ENCODE data around the gene LRRC3. TPM values are rescaled to one million over a fixed set of nuclear protein-coding genes. Genes with fewer than 3 reads are reported as not detected.
A peak's percentile ranks its signal among the peaks of the same experiment; 100 is the strongest.
"Not testable (repeated sequence)": the region's sequence is repeated elsewhere in the genome, so short reads cannot be mapped to it uniquely, and the experiment has no call there.

The LRRC3 gene
- total and polyA plus RNA-seq, 2 donors (not counting 3 experiments of a cell fraction or from before 2014, with no cell fraction given) = 4.8 to 4.9 TPM

DNA sequence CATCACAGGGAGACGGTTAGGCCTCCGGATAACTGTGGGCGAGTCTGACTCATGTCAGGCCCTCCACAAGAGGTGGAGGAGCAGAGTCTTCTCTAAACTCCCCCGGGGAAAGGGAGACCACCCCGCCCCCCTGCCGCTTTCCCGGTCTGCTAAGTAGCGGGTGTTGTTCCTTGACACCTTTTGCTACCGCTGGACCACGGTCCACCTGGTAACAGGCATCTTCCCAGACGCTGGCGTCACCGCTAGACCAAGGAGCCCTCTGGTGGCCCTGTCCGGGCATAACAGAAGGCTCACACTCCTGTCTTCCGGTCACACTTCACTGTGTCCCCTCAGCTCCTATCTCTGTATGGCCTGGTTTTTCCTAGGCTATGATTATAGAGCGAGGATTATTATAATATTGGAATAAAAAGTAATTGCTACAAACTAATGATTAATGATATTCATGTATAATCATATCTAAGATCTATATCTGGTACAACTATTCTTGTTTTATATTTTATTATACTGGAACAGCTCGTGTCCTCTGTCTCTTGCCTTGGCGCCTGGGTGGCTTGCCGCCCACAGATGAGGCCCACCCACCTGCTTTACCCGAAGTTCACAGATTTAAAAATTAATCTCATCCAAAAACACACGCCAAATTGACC lies 24.4 kb downstream of the LRRC3 start:
- H3K4me1 ChIP-seq (ENCODE audit: control insufficient read depth, extremely low read depth, insufficient read depth, low read length); H3K9me3 ChIP-seq (replicated peaks; ENCODE audit: control insufficient read depth, insufficient read depth, low read length); DNase-seq (ENCODE audit: low read depth, low spot score); H3K79me2 ChIP-seq (ENCODE audit: control insufficient read depth, insufficient read depth, low read length); H3K27me3 ChIP-seq (ENCODE audit: control insufficient read depth in 2 of 2, insufficient read depth in 2 of 2, low read length in 2 of 2); FAIRE-seq; H3K9ac ChIP-seq (replicated peaks; ENCODE audit: extremely low read depth, insufficient read depth, low read length); H3K36me3 ChIP-seq (ENCODE audit: control insufficient read depth in 2 of 2, extremely low read depth in 1 of 2, insufficient read depth in 2 of 2, low read length in 2 of 2); BruUV-seq (replicated peaks); H2AFZ ChIP-seq (ENCODE audit: low read depth, low read length); H3K4me2 ChIP-seq (ENCODE audit: insufficient read depth, low read length); H3K27ac ChIP-seq (ENCODE audit: insufficient read depth, low read depth, low read length); dilution Hi-C loops (cut with MboI; ENCODE audit: extremely low pct_ligation_motif_present, low sequenced_read_pairs); H4K20me1 ChIP-seq (replicated peaks; ENCODE audit: control insufficient read depth, extremely low read depth, insufficient read depth, low read length); POLR2A ChIA-PET; H3K4me3 ChIP-seq (replicated peaks in 1 of 3; ENCODE audit: insufficient read depth in 1 of 3, low read depth in 1 of 3, low read length in 3 of 3); H3K9me1 ChIP-seq (replicated peaks; ENCODE audit: control insufficient read depth, extremely low read depth, insufficient read depth, low read length): not testable (repeated sequence)
- TF ChIP-seq, protein P1, sequence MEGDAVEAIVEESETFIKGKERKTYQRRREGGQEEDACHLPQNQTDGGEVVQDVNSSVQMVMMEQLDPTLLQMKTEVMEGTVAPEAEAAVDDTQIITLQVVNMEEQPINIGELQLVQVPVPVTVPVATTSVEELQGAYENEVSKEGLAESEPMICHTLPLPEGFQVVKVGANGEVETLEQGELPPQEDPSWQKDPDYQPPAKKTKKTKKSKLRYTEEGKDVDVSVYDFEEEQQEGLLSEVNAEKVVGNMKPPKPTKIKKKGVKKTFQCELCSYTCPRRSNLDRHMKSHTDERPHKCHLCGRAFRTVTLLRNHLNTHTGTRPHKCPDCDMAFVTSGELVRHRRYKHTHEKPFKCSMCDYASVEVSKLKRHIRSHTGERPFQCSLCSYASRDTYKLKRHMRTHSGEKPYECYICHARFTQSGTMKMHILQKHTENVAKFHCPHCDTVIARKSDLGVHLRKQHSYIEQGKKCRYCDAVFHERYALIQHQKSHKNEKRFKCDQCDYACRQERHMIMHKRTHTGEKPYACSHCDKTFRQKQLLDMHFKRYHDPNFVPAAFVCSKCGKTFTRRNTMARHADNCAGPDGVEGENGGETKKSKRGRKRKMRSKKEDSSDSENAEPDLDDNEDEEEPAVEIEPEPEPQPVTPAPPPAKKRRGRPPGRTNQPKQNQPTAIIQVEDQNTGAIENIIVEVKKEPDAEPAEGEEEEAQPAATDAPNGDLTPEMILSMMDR (IDR thresholded peaks at IDR 0.05; ENCODE audit: extremely low read depth in 1 of 2, insufficient read depth in 1 of 2, low read depth in 1 of 2, low read length in 2 of 2) = peak; percentile 17 to 58
- intact Hi-C loops (cut with micrococcal nuclease) = loop anchor here (1.0 kb wide), 1 partner anchor 140 kb away; the partner anchor contains the start of gene CFAP410
- CTCF ChIA-PET = interaction anchor here (0.7 to 1.9 kb wide), 4 partner anchors 18 to 314 kb away, joined by 3 to 11 read pairs (median 3); no protein-coding TSS in a partner anchor

DNA sequence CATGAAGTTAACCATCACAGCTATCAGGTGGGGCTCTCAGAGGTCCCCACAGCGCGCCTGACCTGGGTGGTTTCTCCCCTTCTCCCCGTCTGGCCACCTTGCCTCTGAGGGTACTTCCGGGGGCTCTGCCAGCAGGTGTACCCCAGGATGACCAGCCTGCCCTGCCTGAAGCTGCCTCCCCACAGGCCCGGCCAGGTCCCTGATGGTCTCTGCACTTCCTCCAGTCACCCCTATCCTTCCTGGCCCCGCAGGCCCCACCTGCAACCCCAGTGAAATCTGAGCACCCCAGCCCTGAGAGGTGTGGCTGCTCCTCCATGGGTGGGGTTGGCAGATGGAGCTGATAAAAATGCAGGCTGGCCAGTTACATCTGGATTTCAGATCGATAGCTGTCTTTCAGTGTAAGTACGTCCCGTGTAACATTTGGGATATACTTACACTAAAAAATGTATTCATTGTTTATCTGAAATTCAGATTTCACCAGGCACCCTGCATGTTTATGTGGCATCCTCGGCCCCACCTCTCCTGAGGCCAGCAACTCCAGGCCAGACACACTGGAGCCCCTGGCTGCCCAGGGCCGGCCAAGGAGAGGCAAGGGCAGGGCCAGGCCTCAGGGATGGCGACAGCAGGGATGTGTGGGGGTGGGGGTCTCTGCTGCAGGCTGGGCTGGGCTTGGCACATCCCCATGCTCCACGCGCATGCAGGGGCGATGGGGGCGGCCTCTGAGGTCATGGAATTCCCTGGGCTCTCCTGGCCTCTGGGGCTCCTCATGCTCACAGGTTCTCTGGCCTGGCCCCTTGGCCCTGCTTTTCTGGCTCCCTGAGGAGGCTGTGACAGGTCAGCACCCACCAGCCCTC lies 25.1 kb downstream of the LRRC3 start:
- no TSS peak for BruUV-seq (replicated peaks)
- H3K9me1 ChIP-seq (replicated peaks; ENCODE audit: control insufficient read depth, extremely low read depth, insufficient read depth, low read length) = no peaks in the 10 kb centered on the region
- ChIA-PET CTCF (interaction anchor here (0.7 to 1.9 kb wide), 4 partner anchors 19 to 313 kb away, joined by 3 to 11 read pairs (median 3); no protein-coding TSS in a partner anchor), POLR2A (no interaction called here)
- intact Hi-C loops (cut with micrococcal nuclease) = no loop called here
- no peak overlapping the region for H3K27ac ChIP-seq (ENCODE audit: insufficient read depth, low read depth, low read length)
- H4K20me1 ChIP-seq (replicated peaks; ENCODE audit: control insufficient read depth, extremely low read depth, insufficient read depth, low read length) = no peaks in the 10 kb centered on the region
- FAIRE-seq (no peak), DNase-seq (ENCODE audit: low read depth, low spot score) (no peak)
- H3K27me3 ChIP-seq (ENCODE audit: control insufficient read depth in 2 of 2, insufficient read depth in 2 of 2, low read length in 2 of 2) = no peaks in the 10 kb centered on the region
- H3K9ac ChIP-seq (replicated peaks; ENCODE audit: extremely low read depth, insufficient read depth, low read length) = no peak overlapping the region
- TF ChIP-seq JUN (IDR thresholded peaks at IDR 0.05; ENCODE audit: borderline replicate concordance, insufficient read depth, insufficient read length, low read depth) (no peak), FOS (IDR thresholded peaks at IDR 0.05; ENCODE audit: borderline replicate concordance, insufficient read depth, low read length) (no peak), EZH2 (IDR thresholded peaks at IDR 0.05; ENCODE audit: borderline replicate concordance, low read depth, low read length, severe bottlenecking) (no peak), GATA2 (IDR thresholded peaks at IDR 0.05; ENCODE audit: insufficient read depth, insufficient read length, low read depth, low read length) (no peak), POLR2AphosphoS5 (IDR thresholded peaks at IDR 0.05; ENCODE audit: insufficient read depth, low read depth, low read length) (no peak), POLR2A (IDR thresholded peaks at IDR 0.05; ENCODE audit: low read depth, low read length) (no peak), MYC (IDR thresholded peaks at IDR 0.05; ENCODE audit: low read depth, low read length) (no peak)
- TF ChIP-seq, protein P1 (IDR thresholded peaks at IDR 0.05; ENCODE audit: extremely low read depth in 1 of 2, insufficient read depth in 1 of 2, low read depth in 1 of 2, low read length in 2 of 2) = no peak
- TF ChIP-seq, protein P2, sequence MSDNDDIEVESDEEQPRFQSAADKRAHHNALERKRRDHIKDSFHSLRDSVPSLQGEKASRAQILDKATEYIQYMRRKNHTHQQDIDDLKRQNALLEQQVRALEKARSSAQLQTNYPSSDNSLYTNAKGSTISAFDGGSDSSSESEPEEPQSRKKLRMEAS (IDR thresholded peaks at IDR 0.05; ENCODE audit: insufficient read depth, insufficient read length) = no peak
- no peaks in the 10 kb centered on the region for H3K4me1 ChIP-seq (ENCODE audit: control insufficient read depth, extremely low read depth, insufficient read depth, low read length)
- no peaks in the 10 kb centered on the region for H3K79me2 ChIP-seq (ENCODE audit: control insufficient read depth, insufficient read depth, low read length)
- H3K4me2 ChIP-seq (ENCODE audit: insufficient read depth, low read length) = no peak overlapping the region
- H3K9me3 ChIP-seq (replicated peaks; ENCODE audit: control insufficient read depth, insufficient read depth, low read length) = no peaks in the 10 kb centered on the region
- H3K4me3 ChIP-seq (replicated peaks in 1 of 3; ENCODE audit: insufficient read depth in 1 of 3, low read depth in 1 of 3, low read length in 3 of 3) = no peak overlapping the region
- dilution Hi-C loops (cut with MboI; ENCODE audit: extremely low pct_ligation_motif_present, low sequenced_read_pairs) = no loop called here
- H2AFZ ChIP-seq (ENCODE audit: low read depth, low read length) = no peak overlapping the region
- no peaks in the 10 kb centered on the region for H3K36me3 ChIP-seq (ENCODE audit: control insufficient read depth in 2 of 2, extremely low read depth in 1 of 2, insufficient read depth in 2 of 2, low read length in 2 of 2)

All from endothelial cell of umbilical vein (primary cell).